HG03159 (cell line): ENCODE measurements around the gene SLC35F3.

ENCODE experiments used
- ATAC-seq: cut with Tn5 transposase; IDR thresholded peaks from one replicate; pipeline ENCODE4 v1.9.1; 2021; ENCODE audit warnings: mild to moderate bottlenecking, moderate library complexity; ENCODE audit not compliant: unreplicated experiment

SLC35F3 gene

DNA sequence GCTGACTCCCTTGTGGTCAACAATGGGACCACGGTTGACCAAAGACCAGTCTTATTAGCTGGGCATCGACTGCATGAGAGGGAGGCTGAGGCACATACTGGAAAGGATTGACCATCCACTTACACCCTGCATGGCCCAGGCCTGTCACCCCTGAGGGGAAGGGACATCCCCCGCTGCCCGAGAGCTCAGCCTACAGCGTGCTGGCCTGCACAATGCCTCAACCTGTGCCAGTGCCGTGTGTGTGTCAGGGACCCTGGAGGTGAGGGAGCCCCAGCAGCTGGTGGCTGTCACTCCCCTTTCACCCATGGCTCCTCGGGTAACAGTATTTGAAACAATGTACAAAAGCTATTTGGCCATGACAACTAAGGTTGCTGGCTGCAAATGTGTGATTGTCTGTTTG lies 67.3 kb downstream of the SLC35F3 start:
- ATAC-seq: no peak

DNA sequence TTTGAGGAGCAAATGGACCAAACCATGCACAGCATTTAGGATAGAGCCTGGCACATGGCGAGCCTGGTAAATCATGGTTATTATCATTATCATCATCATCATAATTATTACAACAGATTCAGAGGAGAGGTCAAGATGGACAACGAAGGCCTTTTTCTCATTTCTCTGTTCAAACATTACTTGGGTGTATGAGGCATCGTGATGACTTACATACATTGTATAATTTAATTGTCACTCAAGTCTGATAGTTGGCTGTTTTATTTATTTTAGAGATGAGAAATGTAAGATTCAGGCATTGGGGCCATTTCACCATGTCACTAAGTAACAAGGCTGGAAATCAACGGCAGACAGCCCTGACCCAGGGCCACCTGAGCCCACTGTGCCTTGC lies 68.1 kb downstream of the SLC35F3 start:
- ATAC-seq: no peak

DNA sequence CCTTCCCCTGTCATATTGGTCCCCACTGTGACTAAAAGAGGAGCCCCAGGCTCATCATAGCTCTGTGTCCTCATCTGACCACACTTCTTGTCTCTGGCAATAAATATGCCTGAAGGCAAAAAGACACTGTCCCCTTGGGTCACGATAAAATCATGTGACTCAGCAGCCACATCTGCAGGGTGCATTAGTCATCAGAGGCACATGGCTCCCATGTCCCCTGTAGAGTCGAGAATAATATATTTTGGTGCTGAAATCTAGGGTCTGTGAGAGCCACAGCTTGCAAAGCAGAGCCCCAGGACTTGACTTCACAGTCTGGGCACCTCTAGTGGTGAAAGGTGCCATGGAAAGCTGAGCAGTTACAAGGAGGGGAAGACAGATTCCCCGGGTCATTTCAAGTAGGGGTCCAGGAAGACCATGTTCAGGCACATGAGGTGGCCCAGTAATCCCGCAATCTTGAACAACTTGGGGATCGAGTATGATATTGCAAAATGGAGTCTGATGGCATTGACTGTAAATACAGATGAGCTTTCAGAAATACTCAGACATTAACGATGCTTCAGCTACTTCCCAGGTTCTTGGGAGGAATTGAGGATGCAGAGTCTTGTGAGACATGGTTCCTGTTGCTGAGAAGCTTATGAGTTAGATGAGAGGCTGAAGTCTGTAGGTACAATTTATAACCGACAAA lies 68.6 kb downstream of the SLC35F3 start:
- ATAC-seq: no peak

DNA sequence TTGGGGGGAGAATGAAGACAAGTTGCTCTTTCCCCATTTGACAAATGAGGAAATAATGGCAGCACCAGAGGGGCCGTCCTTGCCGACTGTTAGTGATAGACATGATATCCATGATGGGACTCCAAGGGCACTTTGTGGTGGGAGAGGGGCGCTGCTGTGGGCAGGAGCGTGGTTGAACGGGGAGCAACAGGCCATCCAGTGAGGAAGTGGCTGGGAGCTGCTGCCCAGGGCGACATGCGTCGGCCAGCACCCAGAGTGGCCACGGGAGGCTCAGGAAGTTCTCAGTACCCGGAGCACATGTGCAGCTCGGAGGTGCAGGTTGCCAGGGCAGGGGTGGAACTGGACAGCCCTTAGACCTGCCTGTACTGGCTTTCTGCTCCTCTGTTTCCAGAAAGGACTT lies 71.0 kb downstream of the SLC35F3 start:
- ATAC-seq: no peak

DNA sequence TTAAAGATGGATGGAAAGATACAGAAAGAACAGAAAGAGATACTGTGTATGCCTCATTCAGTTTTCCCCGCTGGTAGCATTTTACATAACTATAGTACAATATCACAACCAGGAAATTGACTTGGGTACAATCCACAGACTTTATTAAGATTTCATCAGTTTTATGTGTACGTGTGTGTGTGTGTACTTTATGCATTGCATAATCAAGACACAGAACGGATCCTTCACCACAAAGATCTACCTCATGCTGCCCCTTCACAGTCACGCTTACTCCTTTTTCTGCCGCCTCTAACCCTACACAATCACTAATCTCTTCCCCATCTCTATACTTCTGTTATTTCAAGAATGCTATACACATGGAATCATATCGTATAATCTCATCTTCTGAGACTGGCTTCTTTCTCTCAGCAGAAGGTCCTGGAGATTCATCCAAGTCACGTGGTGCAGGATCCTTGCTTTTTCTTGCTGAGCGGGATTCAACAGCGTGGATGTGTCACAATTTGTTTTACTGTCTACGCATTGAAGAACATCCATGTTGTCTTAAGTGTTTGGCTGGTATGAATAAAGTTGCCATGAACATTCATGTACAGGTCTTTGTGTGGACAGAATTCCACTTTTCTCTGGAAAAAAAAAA lies 76.7 kb downstream of the SLC35F3 start:
- no peak for ATAC-seq

DNA sequence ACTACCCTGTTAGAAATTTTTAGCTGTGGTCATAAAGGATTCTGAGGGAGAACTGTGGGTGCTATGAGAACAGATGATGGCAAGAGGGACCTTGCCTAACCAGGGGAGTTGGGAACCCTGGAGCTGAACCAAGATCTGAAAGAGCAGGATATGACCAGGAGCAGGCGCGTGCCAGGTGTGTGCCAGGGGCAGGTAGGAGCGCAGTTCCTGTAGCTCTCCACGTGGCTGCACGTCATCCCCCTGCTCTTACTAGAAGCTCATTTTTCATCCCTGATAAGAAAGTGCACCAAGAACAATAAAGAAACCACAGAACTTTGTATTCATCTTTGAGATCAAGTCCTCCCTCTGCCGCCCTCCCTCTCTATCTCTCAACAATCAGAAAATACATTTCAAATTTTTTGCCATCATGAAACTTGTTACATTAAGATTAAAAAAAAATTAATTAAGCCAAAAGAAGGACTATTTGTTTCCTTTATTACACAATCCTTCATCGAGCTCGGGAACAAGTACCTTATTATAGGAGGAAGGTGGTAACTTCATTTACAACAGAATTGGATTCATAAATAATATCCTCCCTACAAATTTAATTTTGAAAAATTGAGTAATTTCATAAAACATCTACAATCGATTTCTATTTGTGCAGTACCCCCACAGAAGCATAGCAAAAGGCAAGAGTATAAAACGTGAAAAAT lies 78.5 kb downstream of the SLC35F3 start:
- no peak for ATAC-seq

DNA sequence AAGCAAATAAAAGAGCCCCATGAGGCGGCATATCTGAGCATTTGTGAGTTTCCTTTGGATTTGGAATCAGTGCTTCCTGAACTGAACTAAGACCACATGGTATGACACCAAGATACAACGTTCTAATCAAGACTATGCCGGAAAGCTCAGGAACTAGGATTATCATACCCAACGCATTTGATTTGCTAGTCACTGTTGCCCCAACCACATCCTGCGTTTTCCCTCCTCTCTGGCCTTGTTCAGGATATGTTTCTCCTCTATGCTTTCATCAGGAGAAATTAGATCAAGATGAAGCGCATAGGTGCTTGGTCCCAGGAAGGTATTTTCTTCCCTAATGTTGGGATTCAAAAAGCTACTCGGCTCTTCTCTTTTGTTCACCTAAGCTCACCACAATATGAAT lies 79.3 kb downstream of the SLC35F3 start:
- no peak for ATAC-seq

DNA sequence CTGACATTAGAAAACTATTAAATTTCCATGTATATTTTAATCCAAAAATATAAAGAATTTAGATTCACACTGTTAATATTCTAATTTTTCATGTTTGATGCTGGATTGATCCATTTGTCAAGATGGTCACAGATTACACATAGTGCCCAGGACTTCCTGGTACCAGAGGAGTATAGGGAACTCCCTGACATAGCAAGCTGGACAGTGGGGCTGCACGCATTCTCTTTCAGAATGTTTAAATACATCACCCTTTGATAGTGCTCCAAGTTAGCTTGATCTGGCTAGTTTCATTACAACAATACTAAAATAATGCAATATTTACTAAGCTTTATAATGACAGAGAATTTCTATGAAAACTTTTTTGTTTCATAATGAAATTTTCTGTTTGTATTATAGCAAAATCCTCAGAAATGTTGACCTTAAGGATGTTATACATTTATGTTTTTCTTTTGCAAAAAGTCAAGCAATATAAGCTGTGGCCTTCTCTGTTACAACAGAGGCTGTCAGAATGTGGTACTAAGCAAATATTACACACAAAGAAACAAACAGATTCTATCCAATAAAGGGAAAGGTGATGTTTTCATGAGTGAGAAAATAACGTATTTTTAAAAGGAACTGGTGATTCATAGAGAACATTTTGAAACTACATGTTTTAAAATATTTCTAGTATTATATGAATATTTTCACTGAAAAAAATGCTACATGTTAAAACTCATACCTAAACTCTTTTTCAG lies 84.7 kb downstream of the SLC35F3 start:
- no peak for ATAC-seq

DNA sequence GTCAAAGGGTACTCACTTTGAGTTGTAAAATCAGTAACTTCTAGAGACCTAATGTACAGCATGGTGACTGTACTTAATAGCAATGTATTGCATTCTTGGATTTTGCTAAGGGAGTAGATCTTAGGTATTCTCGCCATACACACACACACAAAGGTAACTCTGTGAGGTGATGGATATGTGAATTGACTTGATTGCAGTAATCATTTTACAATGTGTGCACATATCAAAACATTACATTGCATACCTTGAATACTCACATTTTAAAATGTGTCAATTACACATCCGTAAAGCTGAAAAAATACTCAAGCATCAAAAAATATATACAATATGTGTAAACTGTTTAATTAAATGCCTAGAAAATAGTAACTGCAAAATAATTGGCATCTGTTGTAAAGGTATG lies 86.0 kb downstream of the SLC35F3 start:
- no peak for ATAC-seq

DNA sequence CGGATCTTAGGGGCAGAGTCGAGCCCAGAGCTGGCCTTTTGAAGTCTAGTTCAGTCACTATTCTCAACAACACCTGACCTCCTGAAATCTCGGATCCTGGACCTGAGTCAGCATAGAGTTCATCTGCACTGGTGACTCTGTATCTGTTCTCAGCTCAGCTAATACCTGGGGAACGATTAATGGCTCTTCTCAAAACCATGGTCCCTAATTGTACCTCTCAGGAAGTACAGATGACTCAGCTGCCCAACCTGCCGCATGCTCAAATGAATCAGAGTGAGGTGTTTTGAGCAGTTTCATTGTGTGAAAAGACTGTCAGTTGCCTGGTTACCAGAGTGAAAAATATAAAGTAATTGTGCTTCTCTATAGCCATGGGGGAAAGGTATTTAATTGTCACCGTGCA lies 89.2 kb downstream of the SLC35F3 start:
- peak; percentile 52 for ATAC-seq

DNA sequence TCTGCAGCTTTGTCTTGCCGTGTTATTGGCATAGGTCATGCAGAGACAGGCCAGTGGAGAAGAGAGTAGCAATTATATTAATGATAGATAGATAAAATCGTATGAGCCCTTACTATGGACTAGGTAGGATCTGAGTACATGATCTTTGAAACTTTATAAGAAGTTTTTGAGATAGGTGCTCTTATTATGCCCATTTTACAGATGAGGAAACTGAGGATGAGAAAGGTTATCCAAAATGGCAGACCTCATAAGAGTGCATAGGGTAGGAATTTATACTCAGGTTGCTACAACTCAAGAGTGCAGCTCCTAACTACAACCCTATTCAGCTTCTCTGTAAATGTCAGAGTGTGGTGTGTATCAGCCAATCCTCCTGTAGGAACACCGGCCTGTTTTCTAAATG lies 89.6 kb downstream of the SLC35F3 start:
- ATAC-seq: no peak

DNA sequence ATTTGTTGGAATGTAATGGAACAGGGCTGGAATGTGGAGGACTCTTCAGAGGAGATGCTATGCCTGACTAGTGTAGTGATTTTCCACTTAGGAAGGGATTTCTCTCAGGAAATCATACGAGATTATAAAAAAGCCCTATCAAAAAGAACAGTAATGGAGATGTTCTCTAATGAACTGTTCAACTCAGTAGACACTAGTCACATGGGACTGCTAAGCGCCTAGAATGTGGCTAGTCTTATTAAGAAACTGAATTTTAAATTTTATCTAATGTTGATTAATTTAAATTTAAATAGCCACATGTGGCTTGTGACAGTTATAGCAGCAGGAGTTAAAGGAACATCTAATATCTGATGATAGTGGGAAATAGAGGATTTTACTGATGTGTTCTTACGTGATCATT lies 94.0 kb downstream of the SLC35F3 start:
- no peak for ATAC-seq

DNA sequence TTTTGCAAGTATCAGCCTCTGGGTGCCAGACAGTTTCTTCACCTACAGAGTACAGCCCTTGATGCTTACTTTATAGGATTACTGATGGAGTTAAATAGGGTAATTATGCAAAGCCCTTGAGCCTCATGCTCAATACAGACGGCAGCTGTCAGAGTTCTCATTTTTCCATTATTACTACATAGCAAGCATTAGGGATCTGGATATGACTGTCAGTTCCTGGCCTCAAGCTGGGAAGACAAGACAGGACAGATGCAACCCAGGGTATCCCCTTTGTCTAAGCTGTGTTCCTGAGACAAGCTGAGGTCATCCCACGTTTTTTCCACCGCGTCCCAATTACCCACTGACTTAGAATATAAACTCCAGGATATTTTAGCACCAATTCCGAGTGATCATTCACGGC lies 94.4 kb downstream of the SLC35F3 start:
- ATAC-seq: no peak

DNA sequence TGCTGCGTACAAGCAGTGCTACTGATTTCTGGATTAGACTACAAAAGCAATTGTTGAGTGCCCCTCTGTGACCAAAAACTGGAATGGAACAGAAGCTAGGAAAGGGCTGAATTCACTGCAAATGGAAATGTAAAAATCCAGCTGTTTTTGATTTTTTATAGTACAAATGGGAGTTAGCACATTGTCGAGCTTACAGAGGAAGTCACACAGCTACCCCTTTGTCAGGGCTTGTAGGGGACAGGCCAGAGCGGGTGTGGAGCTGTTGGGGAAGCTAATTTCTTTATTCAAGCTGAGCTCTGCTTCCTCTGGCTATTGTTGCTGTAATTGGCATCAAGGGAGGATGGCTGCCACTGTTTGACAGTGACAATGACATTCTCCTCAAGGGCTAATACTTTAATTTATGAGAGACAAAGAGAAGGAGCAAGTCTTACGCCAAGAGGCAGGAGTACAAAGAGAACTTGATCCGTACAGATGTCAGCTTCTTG lies 96.1 kb downstream of the SLC35F3 start:
- ATAC-seq: no peak

DNA sequence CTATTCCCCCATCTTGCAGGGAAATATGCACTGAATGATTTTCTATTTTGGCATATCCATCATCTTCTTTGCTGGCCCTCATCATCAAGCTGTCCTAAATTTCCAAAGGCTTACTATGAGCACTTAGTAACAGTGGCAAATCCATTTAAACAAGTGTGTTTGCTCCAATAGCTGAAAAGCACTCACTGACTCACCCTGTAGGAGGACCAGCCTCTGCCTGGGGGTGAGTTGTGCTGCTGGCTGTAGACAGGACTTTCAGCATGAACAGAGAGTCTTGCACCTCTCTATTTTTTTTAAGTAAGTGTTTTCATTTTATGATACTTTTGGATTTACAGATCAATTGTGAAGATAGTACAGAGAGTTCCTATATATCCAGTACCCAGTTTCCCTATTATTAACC lies 97.3 kb downstream of the SLC35F3 start:
- no peak for ATAC-seq

DNA sequence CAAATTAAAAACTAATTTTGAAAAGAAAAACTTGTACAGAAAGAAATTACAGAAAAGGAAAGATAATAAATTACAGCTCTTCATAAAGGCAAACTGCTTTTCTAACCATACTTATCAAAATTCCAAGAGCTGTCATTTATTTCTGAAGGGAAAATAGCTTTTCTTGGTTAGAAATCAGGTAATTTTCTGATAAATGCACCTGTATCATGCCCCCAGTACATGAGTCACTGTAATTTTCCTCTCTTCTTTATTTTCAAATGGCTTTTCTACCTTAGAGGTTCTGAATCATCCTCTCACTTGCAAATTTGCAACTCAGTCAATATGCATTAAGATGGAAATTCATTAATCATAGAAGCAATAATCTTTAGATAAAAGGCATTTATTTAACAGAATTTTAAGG lies 100.1 kb downstream of the SLC35F3 start:
- no peak for ATAC-seq

DNA sequence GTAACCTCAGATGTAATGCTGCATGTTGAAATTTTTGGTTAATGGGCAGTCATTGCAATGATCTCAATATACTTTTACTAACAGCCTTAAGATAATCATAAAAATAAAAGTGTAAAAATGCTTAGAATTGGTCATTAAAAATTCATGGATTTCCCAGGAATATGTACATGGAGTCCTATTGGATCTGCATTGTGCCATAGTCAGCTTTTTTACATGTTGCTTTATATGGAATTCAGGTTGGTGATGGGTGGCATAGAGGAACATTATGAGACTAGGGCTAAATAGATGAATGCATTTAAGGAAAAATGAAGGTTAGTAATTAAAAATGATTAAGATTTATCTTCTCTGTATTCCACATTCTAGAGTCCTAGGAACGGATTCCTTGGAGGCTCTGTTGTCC lies 103.2 kb downstream of the SLC35F3 start:
- no peak for ATAC-seq

DNA sequence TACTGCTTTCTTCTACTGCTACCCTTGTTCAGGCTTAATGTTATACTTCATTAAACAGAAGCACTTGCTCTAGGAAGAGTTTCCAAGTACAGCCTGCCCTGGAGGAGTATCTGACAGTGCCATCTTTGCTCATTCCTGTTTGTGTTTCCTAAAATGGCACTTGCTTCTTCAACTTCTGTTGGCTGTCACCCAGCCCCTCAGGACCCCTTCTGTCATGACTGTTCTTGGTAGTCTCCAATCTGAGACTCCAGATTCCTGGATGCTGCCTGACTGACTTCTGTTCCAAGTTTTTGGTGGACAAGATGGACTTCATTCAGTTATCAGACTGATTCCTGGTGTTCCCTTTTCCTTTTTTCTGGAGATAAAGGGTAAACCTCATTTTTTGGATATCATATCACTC lies 104.1 kb downstream of the SLC35F3 start:
- no peak for ATAC-seq

DNA sequence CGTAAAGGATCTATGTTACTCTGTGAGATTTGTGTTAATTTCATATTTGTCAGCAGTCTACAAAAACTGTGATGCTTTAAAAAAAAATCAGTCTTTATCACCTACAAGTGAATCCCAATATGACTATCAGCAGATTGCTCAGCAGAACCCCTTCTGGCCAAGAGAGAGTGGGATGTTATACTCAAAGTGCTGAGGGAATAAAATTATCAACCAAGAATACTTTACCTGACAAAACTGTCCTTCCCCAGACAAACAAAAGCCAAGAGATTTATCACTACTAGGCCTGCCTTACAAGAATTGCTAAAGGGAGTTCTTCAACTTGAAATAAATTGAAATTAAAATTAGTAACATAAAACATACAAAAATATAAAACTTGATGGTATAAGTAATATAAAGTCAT lies 105.2 kb downstream of the SLC35F3 start:
- no peak for ATAC-seq

DNA sequence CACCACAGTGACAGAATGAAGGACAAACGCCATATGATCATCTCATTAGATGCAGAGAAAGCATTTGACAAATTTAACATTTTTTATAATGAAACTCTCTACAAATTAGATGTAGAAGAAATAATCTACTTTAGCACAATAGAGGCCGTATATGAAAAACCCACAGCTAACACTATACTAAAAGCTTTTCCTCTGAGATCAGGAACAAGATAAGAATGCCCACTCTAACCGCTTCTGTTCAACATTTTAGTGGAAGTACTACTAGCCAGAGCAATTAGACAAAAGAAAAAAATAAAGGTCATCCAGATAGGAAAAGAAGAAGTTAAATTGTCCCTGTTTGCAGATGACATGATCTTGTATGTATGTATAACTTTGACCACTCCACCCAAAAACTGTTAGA lies 109.7 kb downstream of the SLC35F3 start:
- ATAC-seq: no peak

DNA sequence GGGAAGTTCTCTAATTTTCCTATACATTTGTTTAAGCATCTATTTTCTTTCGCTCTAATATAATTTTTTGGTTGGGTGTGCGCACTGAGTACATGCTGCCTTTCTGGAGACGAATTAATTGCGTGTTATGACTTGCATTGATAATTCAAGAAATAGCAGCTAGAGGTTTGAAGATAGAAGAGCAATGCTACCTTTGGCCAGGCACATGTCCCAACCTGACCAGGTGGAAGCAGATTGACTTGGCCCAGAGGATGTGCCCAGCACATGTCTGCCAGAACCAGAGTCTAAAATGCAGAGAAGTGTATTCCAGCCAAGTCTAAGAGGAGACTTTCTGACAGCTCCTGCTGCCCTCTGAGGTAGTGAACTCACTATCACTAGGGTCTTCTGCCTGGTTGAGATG lies 114.3 kb downstream of the SLC35F3 start:
- ATAC-seq: no peak

DNA sequence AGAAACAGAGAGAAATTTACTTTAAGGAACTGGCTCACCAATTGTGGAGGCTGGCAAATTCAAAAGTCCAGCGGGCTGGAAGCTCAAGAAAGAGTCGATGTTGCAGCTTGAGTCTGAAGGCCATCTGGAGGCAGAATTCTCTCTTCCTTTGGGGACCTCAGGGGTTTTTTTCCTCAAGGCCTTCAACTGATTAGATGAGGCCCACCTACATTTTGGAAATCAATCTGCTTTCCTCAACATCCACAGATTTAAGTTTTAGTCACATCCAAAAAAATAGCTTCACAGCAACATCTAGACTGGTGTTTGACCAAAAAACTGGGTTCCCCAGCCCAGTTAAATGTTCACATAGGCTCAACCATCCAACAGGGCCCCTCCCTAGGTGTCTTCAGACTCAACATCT lies 114.9 kb downstream of the SLC35F3 start:
- ATAC-seq: no peak
